GM12878 (cell line): ENCODE measurements around the gene TRABD2B.

ENCODE experiments used
- CHD1 ChIP-seq: IDR thresholded peaks from 2 replicates; pipeline ENCODE4 v1.6.1; 2012; ENCODE audit warnings: low read depth, low read length, improper control_type of control experiment
- CHD4 ChIP-seq: fragments of 200-600 bp; sonication (generic); IDR thresholded peaks from 2 replicates; pipeline ENCODE4 v1.6.1; 2016; ENCODE audit warnings: mild to moderate bottlenecking
- CTCF ChIP-seq, 3 experiments: IDR thresholded peaks in 2 of 3; conservative IDR thresholded peaks in 1 of 3; 2 replicates each; pipeline ENCODE4 v1.5.1; 2011; ENCODE audit warnings: low read depth in 3 of 3, low read length in 3 of 3, mild to moderate bottlenecking in 3 of 3, control low read depth in 2 of 3, moderate library complexity in 2 of 3, inconsistent platforms in 1 of 3, mixed read lengths in 1 of 3; ENCODE audit not compliant: control insufficient read depth in 2 of 3, insufficient read depth in 1 of 3; ENCODE audit errors: extremely low read depth in 1 of 3
- E2F4 ChIP-seq: IDR thresholded peaks from 2 replicates; pipeline ENCODE4 v1.6.1; 2012; ENCODE audit warnings: low read depth, low read length, improper control_type of control experiment
- MTA3 ChIP-seq: IDR thresholded peaks from 2 replicates; pipeline ENCODE4 v1.6.1; 2012; ENCODE audit warnings: low read length, inconsistent platforms, borderline replicate concordance
- NRF1 ChIP-seq: conservative IDR thresholded peaks from 2 replicates; pipeline ENCODE4 v1.6.1; 2011; ENCODE audit warnings: mild to moderate bottlenecking, low read depth, low read length, improper control_type of control experiment
- POLR2A ChIP-seq: IDR thresholded peaks from 2 replicates; pipeline ENCODE4 v1.6.1; 2011; ENCODE audit warnings: low read depth, mild to moderate bottlenecking, low read length
- SMARCA5 ChIP-seq: fragments of 450-650 bp; IDR thresholded peaks from 2 replicates; pipeline ENCODE4 v1.6.1; 2017; ENCODE audit warnings: mild to moderate bottlenecking
- SMC3 ChIP-seq: IDR thresholded peaks from 2 replicates; pipeline ENCODE4 v1.6.1; 2011; ENCODE audit warnings: low read length, improper control_type of control experiment, borderline replicate concordance
- SRF ChIP-seq, 2 experiments: IDR thresholded peaks; 2 replicates each; pipeline ENCODE4 v1.6.1; 2011; ENCODE audit warnings: low read depth in 2 of 2, low read length in 2 of 2, mild to moderate bottlenecking in 1 of 2, moderate library complexity in 1 of 2
- ZNF274 ChIP-seq: IDR thresholded peaks from one replicate; pipeline ENCODE4 v1.8.0; 2011; ENCODE audit not compliant: insufficient read length, insufficient read depth

- TF ChIP-seq E2F4 (no peak), CTCF (IDR thresholded peaks at IDR 0.05 in 2 of 3, conservative IDR thresholded peaks at IDR 0.05 in 1 of 3; ENCODE audit: control insufficient read depth in 2 of 3, extremely low read depth in 1 of 3, insufficient read depth in 1 of 3, low read depth in 3 of 3, low read length in 3 of 3) (no peak), POLR2A (no peak), NRF1 (no peak), MTA3 (no peak), CHD4 (no peak), SMC3 (no peak), SMARCA5 (no peak), ZNF274 (no peak), CHD1 (no peak), SRF (IDR thresholded peaks at IDR 0.05; ENCODE audit: low read depth in 2 of 2, low read length in 2 of 2) (no peak)
Measured at GRCh38 chr1:47830021-47830420, 167.2 kb downstream of the TRABD2B start.
